Liver (tissue), 9 donors: ENCODE measurements around the gene RARA. TPM values are rescaled to one million over a fixed set of nuclear protein-coding genes. Genes with fewer than 3 reads are reported as not detected.

Experiments used
- DNase-seq: peaks from one replicate; pipeline ENCODE4 v3.0.0-alpha.2; 2017; ENCODE audit warnings: low spot score
- H3K27ac ChIP-seq, 2 donors: one replicate each; pipeline ENCODE4 v1.7.0; 2013; ENCODE audit warnings: inconsistent platforms in 2 of 2, low read length in 2 of 2, control low read depth in 1 of 2, low read depth in 1 of 2, mild to moderate bottlenecking in 1 of 2
- H3K27me3 ChIP-seq, 4 donors: one replicate each; pipeline versions ENCODE4 v1.6.1 to v1.7.0; 2013; ENCODE audit warnings: low read length in 3 of 4, inconsistent platforms in 1 of 4, mild to moderate bottlenecking in 1 of 4, moderate library complexity in 1 of 4; ENCODE audit not compliant: control insufficient read depth in 4 of 4, insufficient read depth in 4 of 4
- H3K36me3 ChIP-seq, 4 donors: one replicate each; pipeline versions ENCODE4 v1.6.1 to v1.7.0; 2013; ENCODE audit warnings: low read length in 3 of 4, mild to moderate bottlenecking in 3 of 4, low read depth in 1 of 4, moderate library complexity in 1 of 4; ENCODE audit not compliant: control insufficient read depth in 4 of 4, insufficient read depth in 3 of 4
- H3K4me1 ChIP-seq, 4 donors: one replicate each; pipeline versions ENCODE4 v1.6.1 to v1.7.0; 2013; ENCODE audit warnings: low read length in 3 of 4, mild to moderate bottlenecking in 3 of 4, moderate library complexity in 1 of 4; ENCODE audit not compliant: control insufficient read depth in 4 of 4, insufficient read depth in 4 of 4
- H3K4me3 ChIP-seq, 3 donors: one replicate each; pipeline versions ENCODE4 v1.6.1 to v1.7.0; 2013; ENCODE audit warnings: low read length in 3 of 3, control low read depth in 1 of 3, low read depth in 1 of 3, mild to moderate bottlenecking in 1 of 3
- H3K9ac ChIP-seq, 2 donors: one replicate each; pipeline ENCODE4 v1.7.0; 2013; ENCODE audit warnings: low read length in 2 of 2, mild to moderate bottlenecking in 2 of 2, moderate library complexity in 2 of 2, control low read depth in 1 of 2, low read depth in 1 of 2
- H3K9me3 ChIP-seq, 4 donors: one replicate each; pipeline versions ENCODE4 v1.6.1 to v1.7.0; 2013; ENCODE audit warnings: low read length in 3 of 4; ENCODE audit not compliant: control insufficient read depth in 4 of 4
- HNF4A ChIP-seq, 2 donors: conservative IDR thresholded peaks; 2 replicates each; pipeline ENCODE4 v1.6.1; 2016; ENCODE audit warnings: antibody characterized with exemption in 2 of 2, mild to moderate bottlenecking in 2 of 2
- JUND ChIP-seq, 2 donors: IDR thresholded peaks; 2 replicates each; pipeline ENCODE4 v1.6.1; 2016; ENCODE audit warnings: antibody characterized with exemption in 2 of 2
- NR2F2 ChIP-seq: IDR thresholded peaks from 2 replicates; pipeline ENCODE4 v1.6.1; 2016; ENCODE audit warnings: antibody characterized with exemption
- RAD21 ChIP-seq, 2 donors: IDR thresholded peaks; 2 replicates each; pipeline ENCODE4 v1.6.1; 2016; ENCODE audit warnings: antibody characterized with exemption in 2 of 2, mild to moderate bottlenecking in 2 of 2
- RXRA ChIP-seq, 2 donors: IDR thresholded peaks; 2 replicates each; pipeline ENCODE4 v1.6.1; 2017 to 2018; ENCODE audit warnings: antibody characterized with exemption in 2 of 2, mild to moderate bottlenecking in 1 of 2
- SP1 ChIP-seq: IDR thresholded peaks from 2 replicates; pipeline ENCODE4 v1.6.1; 2018; ENCODE audit warnings: antibody characterized with exemption, mild to moderate bottlenecking
- TAF1 ChIP-seq: conservative IDR thresholded peaks from 2 replicates; pipeline ENCODE4 v1.6.1; 2016; ENCODE audit warnings: antibody characterized with exemption, mild to moderate bottlenecking
- YY1 ChIP-seq: IDR thresholded peaks from 2 replicates; pipeline ENCODE4 v1.6.1; 2016; ENCODE audit warnings: antibody characterized with exemption, mild to moderate bottlenecking
- WGBS: extraction: QIAGEN DNeasy Blood & Tissue Kit; methylation state at CpG from one replicate; pipeline ENCODE4 v1.1.7; 2013; 5-methylcytosine and 5-hydroxymethylcytosine counted together
- polyA plus RNA-seq, 2 donors: library from polyadenylated mRNA; stranded (reverse) in 1 of 2; unstranded in 1 of 2; fragments of 200-250 nt in 1 of 2; fragments of >200 nt in 1 of 2; fragmentation: Nextera tagmentation in 1 of 2; extraction: Ambion mirVana in 1 of 2; gene quantifications; one replicate each; pipeline versions ENCODE4 v1.2.1 to v1.2.3, GENCODE V29; 2013 to 2015
- total RNA-seq, 2 donors: library from RNA; depleted of rRNA; stranded (reverse); fragments of >200 nt; gene quantifications; one replicate each; pipeline ENCODE4 v1.2.3, GENCODE V29; 2014
- TF ChIP-seq, protein P1 (sequence below): fragments of 150-350 bp; IDR thresholded peaks from 2 replicates; pipeline ENCODE4 v1.5.1; 2017; ENCODE audit warnings: improper control_type of control experiment, low read depth, low read length; ENCODE audit not compliant: missing input control
- TF ChIP-seq, protein P2 (sequence below): IDR thresholded peaks from 2 replicates; pipeline ENCODE4 v1.6.1; 2016; ENCODE audit warnings: antibody characterized with exemption
- TF ChIP-seq, protein P3 (sequence below): IDR thresholded peaks from 2 replicates; pipeline ENCODE4 v1.6.1; 2016; ENCODE audit warnings: antibody characterized with exemption
- TF ChIP-seq, protein P4 (sequence below): IDR thresholded peaks from 2 replicates; pipeline ENCODE4 v1.6.1; 2016; ENCODE audit warnings: antibody characterized with exemption
- TF ChIP-seq, protein P5 (sequence below): IDR thresholded peaks from 2 replicates; pipeline ENCODE4 v1.6.1; 2016; ENCODE audit warnings: antibody characterized with exemption, mild to moderate bottlenecking
- donor health status: healthy.
- donor health status: healthy.
- donor health status: healthy.
- donor health status: healthy.
- donor health status: healthy.

Gene RARA
- total and polyA plus RNA-seq, 4 donors: 6.6 to 26.2 (median 10.8) TPM

DNA sequence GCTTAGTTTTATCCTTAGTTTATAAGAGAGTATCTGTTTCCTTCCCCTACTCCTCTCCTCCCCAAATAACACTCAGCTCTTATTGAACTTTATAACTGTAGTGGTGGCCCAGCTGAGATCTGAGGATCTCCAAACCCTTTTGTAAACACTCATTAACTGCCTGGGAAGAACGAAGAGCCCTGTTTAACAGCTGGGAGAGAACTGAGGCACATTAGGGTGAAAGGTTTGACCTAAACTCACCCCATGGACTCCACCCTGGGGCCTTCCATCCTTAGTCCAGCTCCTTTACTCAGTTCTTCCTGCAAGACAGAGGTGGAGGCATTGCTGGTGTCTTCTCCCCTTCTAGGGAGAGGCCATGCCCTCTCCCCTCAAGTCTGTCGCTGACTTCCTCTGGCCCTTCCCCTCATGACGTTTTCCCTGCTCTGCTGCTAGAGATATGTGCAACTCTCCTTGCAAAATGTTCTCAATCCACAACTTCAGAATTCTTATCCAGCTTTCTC is 1.2 kb upstream of the RARA start:
- Histone ChIP-seq H3K9me3 (no peaks in the 10 kb centered on the region), H3K27ac (peak overlapping the region; percentile 14 to 58), H3K27me3 (no peaks in the 10 kb centered on the region), H3K4me1 (peaks cover 22 to 57% (median 52%) of the 10 kb centered on the region in 4 donors), H3K36me3 (no peaks in the 10 kb centered on the region), H3K9ac (no peak overlapping the region), H3K4me3 (no peak overlapping the region)
- DNase-seq: no peak
- 58% methylated on average over 3 of the region's 3 CpGs for WGBS
- TF ChIP-seq, protein P1, sequence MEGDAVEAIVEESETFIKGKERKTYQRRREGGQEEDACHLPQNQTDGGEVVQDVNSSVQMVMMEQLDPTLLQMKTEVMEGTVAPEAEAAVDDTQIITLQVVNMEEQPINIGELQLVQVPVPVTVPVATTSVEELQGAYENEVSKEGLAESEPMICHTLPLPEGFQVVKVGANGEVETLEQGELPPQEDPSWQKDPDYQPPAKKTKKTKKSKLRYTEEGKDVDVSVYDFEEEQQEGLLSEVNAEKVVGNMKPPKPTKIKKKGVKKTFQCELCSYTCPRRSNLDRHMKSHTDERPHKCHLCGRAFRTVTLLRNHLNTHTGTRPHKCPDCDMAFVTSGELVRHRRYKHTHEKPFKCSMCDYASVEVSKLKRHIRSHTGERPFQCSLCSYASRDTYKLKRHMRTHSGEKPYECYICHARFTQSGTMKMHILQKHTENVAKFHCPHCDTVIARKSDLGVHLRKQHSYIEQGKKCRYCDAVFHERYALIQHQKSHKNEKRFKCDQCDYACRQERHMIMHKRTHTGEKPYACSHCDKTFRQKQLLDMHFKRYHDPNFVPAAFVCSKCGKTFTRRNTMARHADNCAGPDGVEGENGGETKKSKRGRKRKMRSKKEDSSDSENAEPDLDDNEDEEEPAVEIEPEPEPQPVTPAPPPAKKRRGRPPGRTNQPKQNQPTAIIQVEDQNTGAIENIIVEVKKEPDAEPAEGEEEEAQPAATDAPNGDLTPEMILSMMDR: no peak
- TF ChIP-seq RXRA (IDR thresholded peaks at IDR 0.05) (peak; percentile 11), NR2F2 (peak; percentile 85), RAD21 (IDR thresholded peaks at IDR 0.05) (peak in 1 of 2 donors; percentile 3)

DNA sequence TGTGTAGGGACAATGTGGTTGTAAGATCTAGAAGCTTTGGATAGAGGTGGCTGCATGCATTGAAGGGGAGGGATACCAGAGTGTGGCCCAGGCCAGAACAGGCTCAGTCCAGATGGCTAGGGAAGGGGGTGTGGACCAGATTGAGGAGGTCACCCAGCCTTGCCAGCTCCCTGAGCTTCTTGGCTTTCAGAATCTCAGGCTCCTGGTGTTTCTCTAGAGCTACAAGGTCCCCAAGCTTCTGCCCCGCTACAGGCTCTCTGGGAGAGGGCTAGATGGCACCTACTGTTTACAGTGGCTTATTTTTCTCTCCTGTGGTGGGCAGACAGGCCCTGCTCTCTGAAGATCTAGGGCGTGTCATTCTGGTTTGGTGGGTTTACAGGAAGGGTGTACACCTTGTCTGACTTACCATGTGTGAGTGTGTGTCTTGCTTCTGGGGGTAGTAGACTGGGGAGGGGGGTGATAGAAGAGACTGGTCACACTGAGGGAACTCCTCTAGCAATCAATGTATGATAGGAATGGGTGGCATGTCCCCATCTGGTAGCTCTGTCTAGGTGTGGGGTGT is 1.1 kb downstream of the RARA start:
- H3K9me3 ChIP-seq: no peaks in the 10 kb centered on the region
- no peak overlapping the region for H3K9ac ChIP-seq
- no peak overlapping the region for H3K27ac ChIP-seq
- TF ChIP-seq, protein P1: no peak
- TF ChIP-seq NR2F2: no peak
- TF ChIP-seq, protein P2, sequence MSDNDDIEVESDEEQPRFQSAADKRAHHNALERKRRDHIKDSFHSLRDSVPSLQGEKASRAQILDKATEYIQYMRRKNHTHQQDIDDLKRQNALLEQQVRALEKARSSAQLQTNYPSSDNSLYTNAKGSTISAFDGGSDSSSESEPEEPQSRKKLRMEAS: no peak
- no peak for TF ChIP-seq YY1
- TF ChIP-seq TAF1: no peak
- TF ChIP-seq, protein P3, sequence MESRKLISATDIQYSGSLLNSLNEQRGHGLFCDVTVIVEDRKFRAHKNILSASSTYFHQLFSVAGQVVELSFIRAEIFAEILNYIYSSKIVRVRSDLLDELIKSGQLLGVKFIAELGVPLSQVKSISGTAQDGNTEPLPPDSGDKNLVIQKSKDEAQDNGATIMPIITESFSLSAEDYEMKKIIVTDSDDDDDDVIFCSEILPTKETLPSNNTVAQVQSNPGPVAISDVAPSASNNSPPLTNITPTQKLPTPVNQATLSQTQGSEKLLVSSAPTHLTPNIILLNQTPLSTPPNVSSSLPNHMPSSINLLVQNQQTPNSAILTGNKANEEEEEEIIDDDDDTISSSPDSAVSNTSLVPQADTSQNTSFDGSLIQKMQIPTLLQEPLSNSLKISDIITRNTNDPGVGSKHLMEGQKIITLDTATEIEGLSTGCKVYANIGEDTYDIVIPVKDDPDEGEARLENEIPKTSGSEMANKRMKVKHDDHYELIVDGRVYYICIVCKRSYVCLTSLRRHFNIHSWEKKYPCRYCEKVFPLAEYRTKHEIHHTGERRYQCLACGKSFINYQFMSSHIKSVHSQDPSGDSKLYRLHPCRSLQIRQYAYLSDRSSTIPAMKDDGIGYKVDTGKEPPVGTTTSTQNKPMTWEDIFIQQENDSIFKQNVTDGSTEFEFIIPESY: no peak
- TF ChIP-seq SP1: no peak
- TF ChIP-seq, protein P4, sequence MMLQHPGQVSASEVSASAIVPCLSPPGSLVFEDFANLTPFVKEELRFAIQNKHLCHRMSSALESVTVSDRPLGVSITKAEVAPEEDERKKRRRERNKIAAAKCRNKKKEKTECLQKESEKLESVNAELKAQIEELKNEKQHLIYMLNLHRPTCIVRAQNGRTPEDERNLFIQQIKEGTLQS: no peak
- TF ChIP-seq, protein P5, sequence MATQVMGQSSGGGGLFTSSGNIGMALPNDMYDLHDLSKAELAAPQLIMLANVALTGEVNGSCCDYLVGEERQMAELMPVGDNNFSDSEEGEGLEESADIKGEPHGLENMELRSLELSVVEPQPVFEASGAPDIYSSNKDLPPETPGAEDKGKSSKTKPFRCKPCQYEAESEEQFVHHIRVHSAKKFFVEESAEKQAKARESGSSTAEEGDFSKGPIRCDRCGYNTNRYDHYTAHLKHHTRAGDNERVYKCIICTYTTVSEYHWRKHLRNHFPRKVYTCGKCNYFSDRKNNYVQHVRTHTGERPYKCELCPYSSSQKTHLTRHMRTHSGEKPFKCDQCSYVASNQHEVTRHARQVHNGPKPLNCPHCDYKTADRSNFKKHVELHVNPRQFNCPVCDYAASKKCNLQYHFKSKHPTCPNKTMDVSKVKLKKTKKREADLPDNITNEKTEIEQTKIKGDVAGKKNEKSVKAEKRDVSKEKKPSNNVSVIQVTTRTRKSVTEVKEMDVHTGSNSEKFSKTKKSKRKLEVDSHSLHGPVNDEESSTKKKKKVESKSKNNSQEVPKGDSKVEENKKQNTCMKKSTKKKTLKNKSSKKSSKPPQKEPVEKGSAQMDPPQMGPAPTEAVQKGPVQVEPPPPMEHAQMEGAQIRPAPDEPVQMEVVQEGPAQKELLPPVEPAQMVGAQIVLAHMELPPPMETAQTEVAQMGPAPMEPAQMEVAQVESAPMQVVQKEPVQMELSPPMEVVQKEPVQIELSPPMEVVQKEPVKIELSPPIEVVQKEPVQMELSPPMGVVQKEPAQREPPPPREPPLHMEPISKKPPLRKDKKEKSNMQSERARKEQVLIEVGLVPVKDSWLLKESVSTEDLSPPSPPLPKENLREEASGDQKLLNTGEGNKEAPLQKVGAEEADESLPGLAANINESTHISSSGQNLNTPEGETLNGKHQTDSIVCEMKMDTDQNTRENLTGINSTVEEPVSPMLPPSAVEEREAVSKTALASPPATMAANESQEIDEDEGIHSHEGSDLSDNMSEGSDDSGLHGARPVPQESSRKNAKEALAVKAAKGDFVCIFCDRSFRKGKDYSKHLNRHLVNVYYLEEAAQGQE: no peak
- no peak for TF ChIP-seq JUND (IDR thresholded peaks at IDR 0.05)
- no peak for TF ChIP-seq RAD21 (IDR thresholded peaks at IDR 0.05)
- TF ChIP-seq HNF4A (conservative IDR thresholded peaks at IDR 0.05): no peak
- H3K4me1 ChIP-seq: peaks cover 34 to 62% (median 57%) of the 10 kb centered on the region in 4 donors
- 93% methylated on average over 2 of the region's 2 CpGs for WGBS
- H3K27me3 ChIP-seq: no peaks in the 10 kb centered on the region
- H3K36me3 ChIP-seq: no peaks in the 10 kb centered on the region
- no peak overlapping the region for H3K4me3 ChIP-seq
- DNase-seq: no peak
